HFFc6 (cell line): ENCODE data around the gene NBEAL2. TPM values are rescaled to one million over a fixed set of nuclear protein-coding genes. Genes with fewer than 3 reads are reported as not detected.

Experiments
- DNase-seq: peaks from one replicate; pipeline ENCODE4 v3.0.0-alpha.2; 2018
- H3K27ac Mint-ChIP-seq: 2 replicates; pipeline ENCODE4 v1.8.0; 2020; ENCODE audit warnings: mild to moderate bottlenecking, mixed read lengths
- H3K27me3 Mint-ChIP-seq: 2 replicates; pipeline ENCODE4 v1.8.0; 2021; ENCODE audit warnings: mild to moderate bottlenecking, moderate library complexity, mixed read lengths; ENCODE audit not compliant: insufficient read depth
- H3K36me3 Mint-ChIP-seq: 2 replicates; pipeline ENCODE4 v1.8.0; 2021; ENCODE audit warnings: low read depth, mixed read lengths
- H3K4me1 Mint-ChIP-seq: 2 replicates; pipeline ENCODE4 v1.8.0; 2020; ENCODE audit warnings: low read depth, mixed read lengths
- H3K4me3 Mint-ChIP-seq: 2 replicates; pipeline ENCODE4 v1.8.0; 2020; ENCODE audit warnings: mild to moderate bottlenecking, moderate library complexity, mixed read lengths
- H3K9me3 Mint-ChIP-seq: 2 replicates; pipeline ENCODE4 v1.8.0; 2020; ENCODE audit warnings: mild to moderate bottlenecking, mixed read lengths
- CTCF ChIP-seq: fragments of 200-600 bp; sonication (generic); IDR thresholded peaks from 2 replicates; pipeline ENCODE4 v1.5.0; 2021; ENCODE audit warnings: antibody characterized with exemption, mild to moderate bottlenecking
- total RNA-seq, 6 experiments: library from RNA; stranded (reverse); fragmentation: NEBNext Ultra II Directional; extraction: Animal tissue kit (Norgen Biotek cat#: 25700); gene quantifications; 2 replicates in 1 of 6; 3 replicates in 5 of 6; pipeline ENCODE4 v1.2.3, GENCODE V29; 2021

NBEAL2 gene
- total RNA-seq, 6 experiments from 2014 or later = 5.3 to 7.6 (median 5.8) TPM

DNA sequence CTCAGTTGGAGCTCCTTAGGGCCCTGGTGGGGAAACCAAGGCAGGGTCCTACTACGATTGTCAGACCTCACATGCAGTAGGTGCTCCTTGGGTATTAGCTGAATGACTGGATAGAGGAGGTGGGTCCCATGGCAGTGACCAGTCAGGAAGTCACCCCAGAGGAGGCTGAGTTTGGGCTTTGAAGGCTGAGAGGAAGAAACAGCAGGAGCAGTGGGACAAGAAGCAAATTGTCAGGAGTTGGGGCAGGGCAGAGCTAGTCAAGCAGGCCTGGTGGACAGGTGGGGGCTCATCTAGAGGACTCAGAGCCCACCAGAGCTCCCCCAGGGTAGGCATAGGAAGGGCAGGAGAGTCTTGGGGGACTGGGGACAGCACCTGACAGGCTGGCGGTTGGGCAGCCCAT is 3.1 kb downstream of the NBEAL2 start:
- no peak for TF ChIP-seq CTCF
- no peak overlapping the region for H3K4me3 Mint-ChIP-seq
- no peaks in the 10 kb centered on the region for H3K36me3 Mint-ChIP-seq
- H3K4me1 Mint-ChIP-seq = peaks cover 13% of the 10 kb centered on the region
- no peaks in the 10 kb centered on the region; the same call in 1 of the 2 replicates for H3K9me3 Mint-ChIP-seq
- no peaks in the 10 kb centered on the region; the same call in 1 of the 2 replicates for H3K27me3 Mint-ChIP-seq
- DNase-seq = no peak
- no peak overlapping the region for H3K27ac Mint-ChIP-seq

DNA sequence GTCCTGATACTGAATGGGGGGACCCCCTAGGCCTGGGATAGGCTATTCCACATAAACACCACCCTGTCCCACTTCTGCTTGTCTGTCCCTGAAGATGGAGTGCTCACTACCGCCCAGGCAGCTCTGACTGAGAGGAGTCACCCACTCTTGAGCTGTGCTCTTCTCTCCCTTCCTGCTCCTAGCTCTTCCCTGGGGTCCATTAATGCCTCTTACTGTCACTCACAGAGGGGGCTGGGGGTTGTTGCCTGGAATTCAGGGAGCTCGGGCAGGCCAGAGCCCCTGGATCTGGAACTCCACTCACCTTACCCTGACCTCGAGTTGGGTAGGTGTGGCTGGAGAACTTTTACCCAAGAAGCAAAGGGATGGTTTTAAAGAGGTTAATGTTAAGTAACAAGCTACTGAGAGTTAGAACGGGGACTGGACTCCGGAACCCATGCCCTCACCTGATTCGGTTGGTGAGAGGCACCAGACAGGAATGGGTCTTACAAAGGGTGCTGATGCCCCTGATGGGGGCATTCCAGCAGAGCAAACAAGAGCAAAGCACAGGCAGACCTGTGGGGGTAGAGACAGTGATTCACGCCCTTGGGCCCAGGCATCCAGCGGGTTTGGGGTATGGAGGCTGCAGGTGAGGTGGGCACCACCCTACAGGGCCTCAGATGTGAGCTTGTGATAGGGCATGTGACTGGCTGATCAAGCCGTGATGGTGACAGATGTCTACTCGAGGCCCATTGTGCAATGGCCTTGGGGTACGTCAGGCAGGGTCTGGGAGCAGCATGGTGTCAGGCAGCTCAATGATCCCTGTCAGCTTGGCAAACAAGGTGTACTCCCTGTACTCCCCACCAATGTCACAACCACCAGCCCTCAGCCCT is 5.4 kb downstream of the NBEAL2 start:
- H3K27ac Mint-ChIP-seq = no peak overlapping the region
- H3K27me3 Mint-ChIP-seq = peaks cover 2% of the 10 kb centered on the region
- no peaks in the 10 kb centered on the region for H3K36me3 Mint-ChIP-seq
- DNase-seq = no peak
- H3K4me1 Mint-ChIP-seq = no peaks in the 10 kb centered on the region
- H3K9me3 Mint-ChIP-seq = no peaks in the 10 kb centered on the region
- no peak overlapping the region for H3K4me3 Mint-ChIP-seq
- TF ChIP-seq CTCF = no peak

DNA sequence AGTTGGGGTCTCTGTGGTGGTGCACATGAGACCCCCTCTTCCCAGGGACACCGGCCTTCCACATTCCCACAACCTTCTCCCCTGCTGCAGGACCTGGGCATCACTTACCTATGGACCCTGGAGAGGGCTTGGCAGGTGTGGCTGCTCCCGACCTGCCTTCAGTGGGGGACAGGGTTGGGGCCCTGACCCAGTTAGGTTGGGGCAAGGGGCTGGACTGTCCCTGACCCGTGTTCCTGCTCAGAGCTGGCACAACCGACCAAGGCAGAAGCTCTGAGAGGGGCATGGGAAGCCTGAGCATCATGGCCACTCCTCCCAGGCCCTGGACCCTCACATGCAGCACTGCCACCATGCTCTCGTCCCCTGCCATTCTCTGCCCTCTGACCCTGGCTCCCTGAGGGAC is 6.1 kb downstream of the NBEAL2 start:
- H3K4me1 Mint-ChIP-seq = no peaks in the 10 kb centered on the region
- H3K36me3 Mint-ChIP-seq = no peaks in the 10 kb centered on the region
- no peak for DNase-seq
- H3K27me3 Mint-ChIP-seq = peaks cover 2% of the 10 kb centered on the region
- H3K9me3 Mint-ChIP-seq = no peaks in the 10 kb centered on the region
- H3K27ac Mint-ChIP-seq = no peak overlapping the region
- no peak overlapping the region for H3K4me3 Mint-ChIP-seq
- no peak for TF ChIP-seq CTCF

DNA sequence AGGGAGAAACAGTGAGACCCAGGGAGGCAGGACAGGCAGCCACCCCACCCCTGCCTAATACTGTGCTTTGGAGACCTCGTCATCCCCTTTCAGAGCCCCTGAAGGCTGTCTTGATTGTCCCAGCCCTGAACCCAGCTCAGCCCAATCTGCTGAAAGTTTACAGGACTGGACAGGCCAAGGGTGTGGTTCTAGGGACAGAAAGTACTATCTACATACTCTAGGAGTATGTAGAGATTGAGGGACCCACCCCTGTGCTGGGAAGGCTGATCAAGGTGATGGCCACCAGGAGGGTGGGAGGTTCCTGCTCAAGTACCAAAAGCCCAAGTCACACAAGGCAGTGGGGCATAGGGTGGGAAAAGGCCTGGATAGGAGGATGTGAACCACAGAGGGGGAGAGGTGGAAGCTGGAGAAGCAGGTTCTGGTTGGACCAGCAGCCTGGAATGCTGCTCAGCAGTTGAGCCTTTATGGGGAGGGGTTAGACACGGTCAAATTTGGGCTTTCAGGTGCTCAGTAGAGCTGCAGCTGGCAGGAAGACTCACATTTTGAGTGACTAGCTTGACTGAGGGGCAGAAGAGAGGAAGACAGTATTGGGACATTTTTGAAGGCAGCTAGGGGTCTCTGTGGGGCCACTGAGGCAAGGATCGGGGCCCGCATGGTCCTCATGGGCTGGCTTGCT is 6.7 kb downstream of the NBEAL2 start:
- no peaks in the 10 kb centered on the region for H3K36me3 Mint-ChIP-seq
- H3K27ac Mint-ChIP-seq = no peak overlapping the region
- H3K4me1 Mint-ChIP-seq = no peaks in the 10 kb centered on the region
- no peaks in the 10 kb centered on the region for H3K9me3 Mint-ChIP-seq
- no peak overlapping the region for H3K4me3 Mint-ChIP-seq
- DNase-seq = no peak
- peaks cover 2% of the 10 kb centered on the region for H3K27me3 Mint-ChIP-seq
- no peak for TF ChIP-seq CTCF

DNA sequence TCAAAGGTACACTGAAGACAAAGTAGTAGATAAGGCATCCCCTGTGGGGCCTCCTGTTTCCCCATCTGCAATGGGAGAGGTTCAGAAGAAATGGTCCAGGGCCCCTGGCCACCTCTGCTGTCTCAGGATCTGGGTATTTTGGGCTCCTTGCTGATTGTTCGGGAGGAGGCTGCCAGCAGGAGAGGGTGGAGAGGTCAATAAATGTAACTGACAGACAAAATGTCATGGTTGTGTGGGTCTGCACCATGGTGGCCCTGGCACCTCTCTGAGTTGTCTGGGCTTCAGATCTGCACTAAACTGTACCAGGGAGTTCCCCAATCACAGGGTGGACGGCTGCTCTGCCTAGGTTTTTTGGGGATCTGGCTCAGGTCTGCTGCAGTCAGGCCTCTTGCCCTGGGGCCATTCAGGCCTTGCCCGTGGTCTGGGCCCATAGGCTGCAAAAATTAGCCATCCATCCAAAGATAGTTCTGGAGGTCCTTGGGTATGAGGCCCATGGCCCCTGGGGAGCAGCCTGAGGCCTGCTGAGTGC is 7.4 kb downstream of the NBEAL2 start:
- H3K4me1 Mint-ChIP-seq = no peaks in the 10 kb centered on the region
- H3K27ac Mint-ChIP-seq = no peak overlapping the region
- no peak for TF ChIP-seq CTCF
- no peaks in the 10 kb centered on the region for H3K9me3 Mint-ChIP-seq
- no peak for DNase-seq
- H3K36me3 Mint-ChIP-seq = no peaks in the 10 kb centered on the region
- H3K27me3 Mint-ChIP-seq = peaks cover 2% of the 10 kb centered on the region
- H3K4me3 Mint-ChIP-seq = no peak overlapping the region
